GM12878 (cell line): ENCODE results near the gene METAP1D.

Experiments
- CEBPB ChIP-seq, 2 experiments: fragments of 150-350 bp in 1 of 2; IDR thresholded peaks; 2 replicates each; pipeline ENCODE4 v1.6.1; 2012 to 2014; ENCODE audit warnings: low read depth in 2 of 2, low read length in 2 of 2, borderline replicate concordance in 1 of 2, inconsistent platforms in 1 of 2
- CTCF ChIP-seq, 3 experiments: IDR thresholded peaks in 2 of 3; conservative IDR thresholded peaks in 1 of 3; 2 replicates each; pipeline ENCODE4 v1.5.1; 2011; ENCODE audit warnings: low read depth in 3 of 3, low read length in 3 of 3, mild to moderate bottlenecking in 3 of 3, control low read depth in 2 of 3, moderate library complexity in 2 of 3, inconsistent platforms in 1 of 3, mixed read lengths in 1 of 3; ENCODE audit not compliant: control insufficient read depth in 2 of 3, insufficient read depth in 1 of 3; ENCODE audit errors: extremely low read depth in 1 of 3
- NFXL1 ChIP-seq: fragments of 450-650 bp; IDR thresholded peaks from 2 replicates; pipeline ENCODE4 v1.6.1; 2017; ENCODE audit warnings: antibody characterized with exemption, mild to moderate bottlenecking, borderline replicate concordance
- POLR2A ChIP-seq: IDR thresholded peaks from 2 replicates; pipeline ENCODE4 v1.6.1; 2011; ENCODE audit warnings: low read depth, mild to moderate bottlenecking, low read length
- POLR2AphosphoS2 ChIP-seq: IDR thresholded peaks from 2 replicates; pipeline ENCODE4 v1.6.1; 2011; ENCODE audit warnings: low read depth, mild to moderate bottlenecking, low read length, improper control_type of control experiment, moderate library complexity
- PRDM15 ChIP-seq: fragments of 450-650 bp; formaldehyde crosslinking; IDR thresholded peaks from 2 replicates; pipeline ENCODE4 v1.4.0; 2020; ENCODE audit warnings: mild to moderate bottlenecking, moderate library complexity
- RAD21 ChIP-seq: IDR thresholded peaks from 2 replicates; pipeline ENCODE4 v1.6.1; 2011; ENCODE audit warnings: mild to moderate bottlenecking, low read depth, low read length, moderate library complexity; ENCODE audit not compliant: insufficient read depth
- REST ChIP-seq: IDR thresholded peaks from 2 replicates; pipeline ENCODE4 v1.6.1; 2012; ENCODE audit warnings: mild to moderate bottlenecking, low read depth, low read length
- SP1 ChIP-seq: IDR thresholded peaks from one replicate; pipeline ENCODE4 v1.6.1; 2011; ENCODE audit warnings: low read depth, low read length
- SUZ12 ChIP-seq: fragments of 200-600 bp; sonication (generic); IDR thresholded peaks from one replicate; pipeline ENCODE4 v1.6.1; 2018; ENCODE audit warnings: antibody characterized with exemption, mild to moderate bottlenecking; ENCODE audit not compliant: unreplicated experiment
- YY1 ChIP-seq: IDR thresholded peaks from 2 replicates; pipeline ENCODE4 v1.6.1; 2011; ENCODE audit warnings: low read depth, mild to moderate bottlenecking, low read length
- ZBTB33 ChIP-seq: fragments of 450-650 bp; IDR thresholded peaks from 2 replicates; pipeline ENCODE4 v1.6.1; 2017; ENCODE audit warnings: mild to moderate bottlenecking
- ZNF687 ChIP-seq: fragments of 450-650 bp; IDR thresholded peaks from 2 replicates; pipeline ENCODE4 v1.6.1; 2017; ENCODE audit warnings: mild to moderate bottlenecking, moderate library complexity

GRCh38 chr2:172039011-172039704, 39.4 kb downstream of the METAP1D start:
- no peak for TF ChIP-seq SUZ12
- no peak for TF ChIP-seq ZNF687
- no peak for TF ChIP-seq RAD21
- TF ChIP-seq REST = no peak
- TF ChIP-seq SP1 = no peak
- no peak for TF ChIP-seq POLR2AphosphoS2
- TF ChIP-seq CEBPB (IDR thresholded peaks at IDR 0.05; ENCODE audit: borderline replicate concordance in 1 of 2, low read depth in 2 of 2, low read length in 2 of 2) = no peak
- TF ChIP-seq NFXL1 = no peak
- no peak for TF ChIP-seq PRDM15 (CRISPR knock-in tag)
- no peak for TF ChIP-seq YY1
- no peak for TF ChIP-seq CTCF (IDR thresholded peaks at IDR 0.05 in 2 of 3, conservative IDR thresholded peaks at IDR 0.05 in 1 of 3; ENCODE audit: control insufficient read depth in 2 of 3, extremely low read depth in 1 of 3, insufficient read depth in 1 of 3, low read depth in 3 of 3, low read length in 3 of 3)
- no peak for TF ChIP-seq POLR2A
- TF ChIP-seq ZBTB33 = no peak
